ENCODE data around the gene ISM1. TPM values are rescaled to one million over a fixed set of nuclear protein-coding genes. Genes with fewer than 3 reads are reported as not detected.

The ISM1 gene
- total RNA-seq, 1 donor: 1.1 TPM

DNA sequence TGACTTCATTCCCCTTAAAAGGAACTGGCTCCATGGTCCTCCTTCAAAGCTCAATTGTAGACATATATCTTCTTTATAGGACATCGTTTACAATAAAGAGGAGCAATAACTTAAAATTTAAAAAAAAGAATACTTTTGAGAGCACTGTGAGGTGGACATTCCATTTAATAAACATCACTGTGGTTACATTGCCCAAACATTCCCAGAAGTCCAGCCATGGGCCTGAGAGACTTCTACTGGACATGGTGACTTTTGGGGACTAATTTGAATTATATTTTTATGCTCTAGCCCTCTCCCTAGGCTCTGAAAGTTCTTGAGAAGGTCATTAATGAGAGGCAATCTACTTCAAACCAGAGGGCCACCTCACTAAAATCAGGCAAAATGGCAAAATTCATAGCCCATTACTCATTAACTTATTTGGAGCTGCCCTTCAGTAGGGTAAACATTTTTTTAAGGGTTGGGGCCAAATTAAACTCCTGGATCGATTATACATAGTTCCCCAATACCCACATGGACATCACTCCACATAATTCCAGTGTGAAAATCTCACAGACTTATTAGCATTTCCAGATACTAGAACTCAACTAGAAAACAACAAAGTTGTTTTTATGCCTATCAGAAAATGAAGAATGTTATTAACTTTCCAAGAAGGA is 17.1 kb downstream of the ISM1 start:
- TF ChIP-seq, protein P1, sequence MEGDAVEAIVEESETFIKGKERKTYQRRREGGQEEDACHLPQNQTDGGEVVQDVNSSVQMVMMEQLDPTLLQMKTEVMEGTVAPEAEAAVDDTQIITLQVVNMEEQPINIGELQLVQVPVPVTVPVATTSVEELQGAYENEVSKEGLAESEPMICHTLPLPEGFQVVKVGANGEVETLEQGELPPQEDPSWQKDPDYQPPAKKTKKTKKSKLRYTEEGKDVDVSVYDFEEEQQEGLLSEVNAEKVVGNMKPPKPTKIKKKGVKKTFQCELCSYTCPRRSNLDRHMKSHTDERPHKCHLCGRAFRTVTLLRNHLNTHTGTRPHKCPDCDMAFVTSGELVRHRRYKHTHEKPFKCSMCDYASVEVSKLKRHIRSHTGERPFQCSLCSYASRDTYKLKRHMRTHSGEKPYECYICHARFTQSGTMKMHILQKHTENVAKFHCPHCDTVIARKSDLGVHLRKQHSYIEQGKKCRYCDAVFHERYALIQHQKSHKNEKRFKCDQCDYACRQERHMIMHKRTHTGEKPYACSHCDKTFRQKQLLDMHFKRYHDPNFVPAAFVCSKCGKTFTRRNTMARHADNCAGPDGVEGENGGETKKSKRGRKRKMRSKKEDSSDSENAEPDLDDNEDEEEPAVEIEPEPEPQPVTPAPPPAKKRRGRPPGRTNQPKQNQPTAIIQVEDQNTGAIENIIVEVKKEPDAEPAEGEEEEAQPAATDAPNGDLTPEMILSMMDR (IDR thresholded peaks at IDR 0.05; ENCODE audit: insufficient read depth, low read length): no peak
- H3K4me3 ChIP-seq (ENCODE audit: low read depth, low read length): no peak overlapping the region
- no peak for DNase-seq (ENCODE audit: low read depth)

DNA sequence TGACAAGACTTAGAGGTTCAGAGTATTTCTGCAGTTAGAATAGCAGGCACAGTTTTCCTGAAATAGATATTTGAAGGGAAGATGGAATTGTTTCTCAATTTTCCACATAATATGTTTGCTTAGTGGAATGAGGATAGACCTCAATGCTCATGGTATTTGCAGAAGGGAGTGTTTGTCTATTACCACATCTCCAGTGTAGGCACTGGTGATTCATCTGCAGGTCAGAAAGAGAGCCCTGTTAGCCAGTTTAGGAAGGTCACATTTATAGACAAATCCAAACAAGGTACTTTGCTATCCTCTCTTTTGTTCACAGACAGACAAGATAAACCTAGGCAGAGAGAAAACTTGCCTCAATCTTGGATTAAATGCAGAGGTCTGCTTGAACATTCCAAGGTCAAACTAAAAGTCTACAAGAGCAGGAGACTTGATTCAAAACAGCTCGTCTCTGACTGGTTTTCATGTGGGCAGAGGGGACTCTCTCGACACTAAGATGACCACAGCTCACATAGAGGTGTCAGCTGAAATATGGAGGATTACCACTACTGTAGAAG is 22.8 kb downstream of the ISM1 start:
- no peak overlapping the region for H3K4me3 ChIP-seq (ENCODE audit: low read depth, low read length)
- TF ChIP-seq, protein P1 (IDR thresholded peaks at IDR 0.05; ENCODE audit: insufficient read depth, low read length): no peak
- DNase-seq (ENCODE audit: low read depth): no peak

DNA sequence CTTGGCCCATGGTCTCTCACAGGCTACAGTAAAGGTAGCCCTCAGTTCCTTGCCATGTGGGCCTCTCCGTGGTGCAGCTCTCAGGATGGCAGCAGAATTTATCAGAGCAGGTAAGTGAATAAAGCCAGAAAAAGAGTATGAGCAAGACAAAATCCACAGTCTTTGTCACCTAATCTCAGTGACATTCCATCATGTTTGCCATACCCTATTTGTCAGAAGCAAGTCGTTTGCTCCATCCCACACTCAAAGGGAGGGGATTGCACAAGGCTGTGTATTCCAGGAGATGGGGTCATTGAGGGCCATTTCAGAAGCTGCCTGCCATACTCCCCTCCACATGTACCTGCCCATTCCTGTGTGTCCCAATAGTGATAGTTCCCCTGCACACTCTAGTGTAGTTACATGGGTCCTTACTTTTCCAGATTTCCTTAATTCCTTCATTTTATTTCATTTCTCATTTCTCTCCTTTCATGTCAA is 24.2 kb downstream of the ISM1 start:
- no peak for DNase-seq (ENCODE audit: low read depth)
- H3K4me3 ChIP-seq (ENCODE audit: low read depth, low read length): no peak overlapping the region
- TF ChIP-seq, protein P1 (IDR thresholded peaks at IDR 0.05; ENCODE audit: insufficient read depth, low read length): no peak

DNA sequence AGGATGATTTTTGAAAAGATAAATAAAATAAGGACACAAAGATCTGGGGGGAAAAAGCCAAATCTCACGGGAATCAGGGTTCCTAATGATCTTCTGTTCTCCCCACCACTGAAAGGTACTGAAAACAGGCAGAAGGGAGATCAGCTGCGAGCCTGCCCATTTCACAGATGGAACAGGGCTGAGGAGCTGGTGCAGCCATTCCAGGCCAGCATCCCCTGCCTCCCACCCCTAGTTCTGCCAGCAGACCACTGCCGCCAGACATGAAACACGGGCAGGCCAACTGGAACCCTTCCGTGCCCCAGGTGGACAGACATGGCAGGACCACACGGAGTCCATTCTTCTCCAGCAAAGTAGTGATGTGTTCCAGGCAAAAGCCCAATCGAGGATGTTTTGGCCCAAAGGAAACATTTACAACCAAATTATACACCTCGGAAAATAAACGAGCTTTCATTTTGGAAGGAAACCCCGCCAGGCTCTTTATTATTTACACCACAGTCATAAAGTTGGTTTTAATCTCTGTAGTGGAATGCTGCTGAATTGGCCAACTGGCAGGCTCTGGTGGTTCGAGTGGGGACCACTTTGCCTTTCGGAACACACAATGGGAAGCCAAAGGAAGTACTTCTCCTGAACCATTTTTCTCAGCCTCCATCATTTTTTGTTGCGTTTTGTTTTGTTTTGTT is 28.2 kb downstream of the ISM1 start:
- DNase-seq (ENCODE audit: low read depth): no peak
- TF ChIP-seq, protein P1 (IDR thresholded peaks at IDR 0.05; ENCODE audit: insufficient read depth, low read length): no peak
- no peak overlapping the region for H3K4me3 ChIP-seq (ENCODE audit: low read depth, low read length)

DNA sequence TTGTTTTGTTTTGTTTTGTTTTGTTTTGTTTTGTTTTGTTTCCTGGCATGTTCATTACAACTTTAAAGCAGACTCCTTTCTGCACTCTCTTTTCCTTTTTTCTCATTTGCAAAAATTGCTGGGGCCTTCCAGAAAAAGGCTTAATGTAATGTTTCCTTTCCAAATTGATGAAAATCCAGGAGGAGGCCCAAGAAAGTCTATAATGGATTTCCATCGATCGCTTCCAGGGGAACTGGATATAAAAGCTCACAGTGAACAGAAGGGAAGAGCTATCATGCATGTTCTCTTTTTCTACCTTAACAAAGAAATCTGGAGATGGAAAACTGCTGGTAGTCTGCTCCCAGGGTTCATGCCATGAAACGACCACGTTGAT is 28.7 kb downstream of the ISM1 start:
- no peak for DNase-seq (ENCODE audit: low read depth)
- TF ChIP-seq, protein P1 (IDR thresholded peaks at IDR 0.05; ENCODE audit: insufficient read depth, low read length): no peak
- no peak overlapping the region for H3K4me3 ChIP-seq (ENCODE audit: low read depth, low read length)

DNA sequence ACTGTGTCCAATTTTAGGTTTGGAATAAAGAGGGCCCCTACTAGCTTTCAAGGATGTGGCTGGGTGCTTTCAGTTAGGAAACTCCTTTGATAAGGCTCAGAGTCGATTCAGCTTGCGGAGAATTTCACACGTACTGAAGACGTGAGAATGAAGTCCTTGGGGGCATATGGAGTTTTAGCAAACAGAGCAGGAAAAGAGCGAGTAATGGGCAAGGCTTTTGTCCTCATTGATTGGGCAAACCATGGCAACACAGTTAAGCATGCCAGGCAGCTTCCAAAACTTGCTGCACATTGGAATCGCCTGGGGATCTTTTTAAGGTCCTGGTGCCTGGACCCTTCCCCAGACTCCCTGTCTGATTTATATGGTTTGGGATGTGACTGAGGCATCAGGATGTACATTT is 29.2 kb downstream of the ISM1 start:
- TF ChIP-seq, protein P1 (IDR thresholded peaks at IDR 0.05; ENCODE audit: insufficient read depth, low read length): no peak
- no peak overlapping the region for H3K4me3 ChIP-seq (ENCODE audit: low read depth, low read length)
- DNase-seq (ENCODE audit: low read depth): no peak
